DND-41 (cell line): ENCODE measurements around the gene ADAM30.
"Not testable (repeated sequence)": the region's sequence is repeated elsewhere in the genome, so short reads cannot be mapped to it uniquely, and the experiment has no call there.

Experiments
- CTCF ChIP-seq: IDR thresholded peaks from 2 replicates; pipeline ENCODE4 v1.5.1; 2012; ENCODE audit warnings: borderline replicate concordance, low read length, moderate library complexity, mild to moderate bottlenecking; ENCODE audit not compliant: poor library complexity, severe bottlenecking; ENCODE audit errors: extremely low read depth
- EZH2 ChIP-seq: IDR thresholded peaks from 3 replicates; pipeline ENCODE4 v1.6.1; 2012; ENCODE audit warnings: borderline replicate concordance, low read depth, mild to moderate bottlenecking, moderate library complexity, low read length, inconsistent platforms; ENCODE audit not compliant: severe bottlenecking

GRCh38 chr1:119844206-119844605 lies 52.1 kb downstream of the ADAM30 start:
- peak; percentile 41 for TF ChIP-seq CTCF
- not testable (repeated sequence) for TF ChIP-seq EZH2
